Left kidney (tissue), 8 donors: Measurements from ENCODE around the gene CCDC78. TPM values are rescaled to one million over a fixed set of nuclear protein-coding genes. Genes with fewer than 3 reads are reported as not detected.

Experiments used
- DNase-seq: peaks from one replicate; pipeline ENCODE4 v3.0.0-alpha.2; 2013
- long read RNA-seq, 8 donors: transcript quantifications; one replicate each; lab custom pipeline, GENCODE V29; 2026
- polyA plus RNA-seq: library from polyadenylated mRNA; unstranded; fragments of 120-200 nt; gene quantifications from one replicate; pipeline ENCODE4 v1.2.1, GENCODE V29; 2013; ENCODE audit not compliant: insufficient read length

Gene CCDC78
- 2.0 TPM for polyA plus RNA-seq
- long read RNA-seq, donor 1: 0 reads
- long read RNA-seq, donor 2: 0 reads
- long read RNA-seq, donor 3: 0 reads
- long read RNA-seq, donor 4: 0 reads
- long read RNA-seq, donor 5, partial matches to known transcripts: 0 of 1 reads
- long read RNA-seq, donor 5, other reads (novel, unspliced or antisense): 0 of 1 reads
- long read RNA-seq, donor 6: 0 reads
- long read RNA-seq, donor 7: 0 reads
- long read RNA-seq, donor 8: 0 reads

GRCh38 chr16:726438-727290 is at the start of gene CCDC78, which contains the start of gene HAGHL:
Gene CCDC78, minus strand, starts transcription at chr16:726443. Its CDS starts 76 bp downstream, at chr16:726367.
Gene HAGHL, plus strand, starts transcription at chr16:727106. Its CDS starts 404 bp downstream, at chr16:727510.
- no peak for DNase-seq

- DNase-seq: no peak
Observed at GRCh38 chr16:775236-775796, 49.1 kb upstream of the CCDC78 start.

- no peak for DNase-seq
Observed at GRCh38 chr16:774086-775001, 48.1 kb upstream of the CCDC78 start.

- no peak for DNase-seq
Observed at GRCh38 chr16:772959-773358, 46.7 kb upstream of the CCDC78 start.

- DNase-seq: no peak
Observed at GRCh38 chr16:770411-770810, 44.2 kb upstream of the CCDC78 start.

- no peak for DNase-seq
Observed at GRCh38 chr16:769934-770333, 43.7 kb upstream of the CCDC78 start.

GRCh38 chr16:769184-769784 is 43.0 kb upstream of the CCDC78 start:
- DNase-seq: no peak

- DNase-seq: no peak
Observed at GRCh38 chr16:768428-768827, 42.2 kb upstream of the CCDC78 start.

GRCh38 chr16:767743-768235 is 41.5 kb upstream of the CCDC78 start:
- no peak for DNase-seq

- DNase-seq: no peak
Observed at GRCh38 chr16:766820-767640, 40.8 kb upstream of the CCDC78 start.

GRCh38 chr16:766008-766819 is 40.0 kb upstream of the CCDC78 start:
- no peak for DNase-seq

- no peak for DNase-seq
Observed at GRCh38 chr16:765488-765865, 39.2 kb upstream of the CCDC78 start.

- DNase-seq: no peak
Observed at GRCh38 chr16:764848-765487, 38.7 kb upstream of the CCDC78 start.

- no peak for DNase-seq
Observed at GRCh38 chr16:764184-764750, 38.0 kb upstream of the CCDC78 start.

GRCh38 chr16:763369-764183 is 37.3 kb upstream of the CCDC78 start:
- DNase-seq: no peak

GRCh38 chr16:762595-763268 is 36.5 kb upstream of the CCDC78 start:
- no peak for DNase-seq
